GM12878 (cell line): ENCODE data around the gene MTHFD2. TPM values are rescaled to one million over a fixed set of nuclear protein-coding genes. Genes with fewer than 3 reads are reported as not detected.

ENCODE experiments used
- CUX1 ChIP-seq: IDR thresholded peaks from 2 replicates; pipeline ENCODE4 v1.6.1; 2012; ENCODE audit warnings: improper control_type of control experiment, low read depth, low read length; ENCODE audit not compliant: insufficient replicate concordance
- GATAD2B ChIP-seq: fragments of 450-650 bp; conservative IDR thresholded peaks from 2 replicates; pipeline ENCODE4 v1.6.1; 2017; ENCODE audit warnings: low read depth, mild to moderate bottlenecking, moderate library complexity
- KAT2A ChIP-seq: conservative IDR thresholded peaks from 2 replicates; pipeline ENCODE4 v1.6.1; 2011; ENCODE audit warnings: low read depth, low read length; ENCODE audit not compliant: control insufficient read depth
- KDM1A ChIP-seq: fragments of 200-600 bp; sonication (generic); IDR thresholded peaks from 2 replicates; pipeline ENCODE4 v1.6.1; 2016; ENCODE audit warnings: borderline replicate concordance
- NRF1 ChIP-seq: conservative IDR thresholded peaks from 2 replicates; pipeline ENCODE4 v1.6.1; 2011; ENCODE audit warnings: mild to moderate bottlenecking, low read depth, low read length, improper control_type of control experiment
- USF1 ChIP-seq: IDR thresholded peaks from 2 replicates; pipeline ENCODE4 v1.6.1; 2011; ENCODE audit warnings: borderline replicate concordance, low read depth, mild to moderate bottlenecking, moderate library complexity, mixed read lengths, low read length; ENCODE audit not compliant: insufficient read depth; ENCODE audit errors: extremely low read length
- polyA plus RNA-seq, 11 experiments: library from polyadenylated mRNA; depleted of rRNA in 4 of 11; unstranded in 6 of 11; stranded (reverse) in 5 of 11; fragments of >200 nt; fragmentation: Nextera tagmentation in 4 of 11; fragmentation: Illumina TruSeq in 1 of 11; extraction: Ambion mirVana in 4 of 11; extraction: Trizol in 1 of 11; gene quantifications; 1 replicate in 1 of 11; 2 replicates in 10 of 11; pipeline versions ENCODE4 v1.2.1 to v1.2.3, GENCODE V29; 2011 to 2016; ENCODE audit warnings: inconsistent platforms in 2 of 11, missing spikeins in 2 of 11, low read depth in 1 of 11
- total RNA-seq, 4 experiments: library from RNA; depleted of rRNA in 3 of 4; stranded (reverse); fragments of >200 nt in 3 of 4; fragmentation: Illumina TruSeq in 1 of 4; extraction: Trizol in 1 of 4; gene quantifications; 2 replicates each; pipeline versions ENCODE4 v1.2.1 to v1.2.3, GENCODE V29; 2013 to 2021

Gene MTHFD2
- total and polyA plus RNA-seq, 10 of the 15 experiments (the other 5 are each of a cell fraction or from before 2014, with no cell fraction given) = 128 to 292 (median 150) TPM

- TF ChIP-seq CUX1 (no peak), KAT2A (no peak), NRF1 (no peak), USF1 (no peak), GATAD2B (no peak), KDM1A (no peak)
- TF ChIP-seq, all 136 proteins: peak for 0
Measured at GRCh38 chr2:74194799-74195198, 3.6 kb upstream of the MTHFD2 start (continued).
